ENCODE data around the gene GEMIN7.

GRCh38 chr19:45087531-45087930, 8.5 kb downstream of the GEMIN7 start:
- TF ChIP-seq CTCF (IDR thresholded peaks at IDR 0.05; ENCODE audit: poor library complexity, severe bottlenecking) (no peak), POLR2AphosphoS5 (IDR thresholded peaks at IDR 0.05) (no peak), EP300 (conservative IDR thresholded peaks at IDR 0.05; ENCODE audit: poor library complexity, severe bottlenecking) (no peak), TAF1 (IDR thresholded peaks at IDR 0.05; ENCODE audit: low read depth) (no peak), SMC3 (conservative IDR thresholded peaks at IDR 0.05; ENCODE audit: poor library complexity) (no peak), REST (IDR thresholded peaks at IDR 0.05; ENCODE audit: borderline replicate concordance) (no peak), EZH2 (IDR thresholded peaks at IDR 0.05; ENCODE audit: borderline replicate concordance, insufficient read depth, low read length, poor library complexity, severe bottlenecking) (no peak), RAD21 (conservative IDR thresholded peaks at IDR 0.05) (no peak), MXI1 (conservative IDR thresholded peaks at IDR 0.05; ENCODE audit: poor library complexity, severe bottlenecking) (no peak)
